C4-2B (cell line): Measurements from ENCODE around the gene MEX3A.

Source experiments
- CTCF ChIP-seq: fragments of 450-650 bp; conservative IDR thresholded peaks from 2 replicates; pipeline ENCODE4 v1.5.1; 2017; ENCODE audit warnings: mild to moderate bottlenecking
- ZFX ChIP-seq: fragments of 450-650 bp; IDR thresholded peaks from 2 replicates; pipeline ENCODE4 v1.6.1; 2017

GRCh38 chr1:156122086-156122485 is 39.8 kb upstream of the MEX3A start:
- no peak for TF ChIP-seq CTCF
- no peak for TF ChIP-seq ZFX
